GM13976 (cell line): ENCODE measurements around the gene RRP12.
"Not testable (repeated sequence)": the region's sequence is repeated elsewhere in the genome, so short reads cannot be mapped to it uniquely, and the experiment has no call there.

ENCODE experiments used
- DNase-seq: peaks from one replicate; pipeline ENCODE4 v3.0.0; 2012; ENCODE audit warnings: low spot score
- in situ Hi-C: fragments of 300-500 bp; cut with MboI; formaldehyde crosslinking; loops from one replicate; pipeline ENCODE4 v1.12.0; 2022; ENCODE audit warnings: low sequenced_read_pairs, mixed read lengths, inconsistent platforms; ENCODE audit not compliant: unreplicated experiment
- TF ChIP-seq, protein P1 (sequence below): IDR thresholded peaks from 2 replicates; pipeline ENCODE4 v1.5.1; 2012; ENCODE audit warnings: borderline replicate concordance, mild to moderate bottlenecking; ENCODE audit not compliant: insufficient read depth; ENCODE audit errors: extremely low read depth, missing control alignments, control extremely low read depth

RRP12 gene

DNA sequence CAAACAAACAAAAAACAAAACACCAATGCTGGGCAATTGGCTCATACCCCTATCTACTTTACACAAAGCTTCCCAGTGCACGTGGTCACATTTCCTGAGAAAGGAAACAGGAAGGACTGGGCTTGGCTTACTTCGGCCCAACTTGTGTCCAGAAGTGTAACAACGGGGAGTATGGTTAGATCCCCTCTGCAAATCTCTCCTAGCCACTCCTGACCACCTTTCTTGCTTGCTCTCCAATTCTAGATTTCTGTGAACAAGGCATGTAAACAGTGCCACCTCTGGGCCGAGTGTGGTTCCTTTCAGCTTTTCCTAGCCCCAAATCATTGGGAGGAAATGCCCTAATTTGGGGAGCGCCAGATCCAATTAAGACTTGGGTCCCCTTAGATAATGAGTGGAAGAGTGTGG lies 45.6 kb downstream of the RRP12 start:
- TF ChIP-seq, protein P1, sequence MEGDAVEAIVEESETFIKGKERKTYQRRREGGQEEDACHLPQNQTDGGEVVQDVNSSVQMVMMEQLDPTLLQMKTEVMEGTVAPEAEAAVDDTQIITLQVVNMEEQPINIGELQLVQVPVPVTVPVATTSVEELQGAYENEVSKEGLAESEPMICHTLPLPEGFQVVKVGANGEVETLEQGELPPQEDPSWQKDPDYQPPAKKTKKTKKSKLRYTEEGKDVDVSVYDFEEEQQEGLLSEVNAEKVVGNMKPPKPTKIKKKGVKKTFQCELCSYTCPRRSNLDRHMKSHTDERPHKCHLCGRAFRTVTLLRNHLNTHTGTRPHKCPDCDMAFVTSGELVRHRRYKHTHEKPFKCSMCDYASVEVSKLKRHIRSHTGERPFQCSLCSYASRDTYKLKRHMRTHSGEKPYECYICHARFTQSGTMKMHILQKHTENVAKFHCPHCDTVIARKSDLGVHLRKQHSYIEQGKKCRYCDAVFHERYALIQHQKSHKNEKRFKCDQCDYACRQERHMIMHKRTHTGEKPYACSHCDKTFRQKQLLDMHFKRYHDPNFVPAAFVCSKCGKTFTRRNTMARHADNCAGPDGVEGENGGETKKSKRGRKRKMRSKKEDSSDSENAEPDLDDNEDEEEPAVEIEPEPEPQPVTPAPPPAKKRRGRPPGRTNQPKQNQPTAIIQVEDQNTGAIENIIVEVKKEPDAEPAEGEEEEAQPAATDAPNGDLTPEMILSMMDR: no peak
- in situ Hi-C loops: no loop called here
- no peak for DNase-seq

DNA sequence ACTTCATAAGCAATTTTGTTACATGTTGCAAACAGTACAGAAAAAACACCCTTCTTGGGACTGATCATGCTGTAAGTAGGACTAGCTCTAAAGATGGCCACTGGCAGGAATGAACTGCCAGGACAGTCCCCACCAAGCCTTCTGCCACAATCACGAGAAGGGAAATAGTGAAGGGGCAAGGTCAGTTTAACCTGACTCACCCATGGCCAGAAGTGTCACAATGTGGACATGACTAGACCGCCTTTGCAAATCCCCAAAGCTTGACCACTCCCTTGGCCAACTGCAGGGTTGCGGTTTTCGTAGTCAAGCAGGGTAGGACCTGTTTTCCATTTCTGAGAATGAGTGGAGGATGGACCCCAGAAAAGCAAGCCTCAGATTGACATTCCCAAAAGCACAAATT lies 47.2 kb downstream of the RRP12 start:
- in situ Hi-C loops: no loop called here
- DNase-seq: no peak
- TF ChIP-seq, protein P1: no peak

DNA sequence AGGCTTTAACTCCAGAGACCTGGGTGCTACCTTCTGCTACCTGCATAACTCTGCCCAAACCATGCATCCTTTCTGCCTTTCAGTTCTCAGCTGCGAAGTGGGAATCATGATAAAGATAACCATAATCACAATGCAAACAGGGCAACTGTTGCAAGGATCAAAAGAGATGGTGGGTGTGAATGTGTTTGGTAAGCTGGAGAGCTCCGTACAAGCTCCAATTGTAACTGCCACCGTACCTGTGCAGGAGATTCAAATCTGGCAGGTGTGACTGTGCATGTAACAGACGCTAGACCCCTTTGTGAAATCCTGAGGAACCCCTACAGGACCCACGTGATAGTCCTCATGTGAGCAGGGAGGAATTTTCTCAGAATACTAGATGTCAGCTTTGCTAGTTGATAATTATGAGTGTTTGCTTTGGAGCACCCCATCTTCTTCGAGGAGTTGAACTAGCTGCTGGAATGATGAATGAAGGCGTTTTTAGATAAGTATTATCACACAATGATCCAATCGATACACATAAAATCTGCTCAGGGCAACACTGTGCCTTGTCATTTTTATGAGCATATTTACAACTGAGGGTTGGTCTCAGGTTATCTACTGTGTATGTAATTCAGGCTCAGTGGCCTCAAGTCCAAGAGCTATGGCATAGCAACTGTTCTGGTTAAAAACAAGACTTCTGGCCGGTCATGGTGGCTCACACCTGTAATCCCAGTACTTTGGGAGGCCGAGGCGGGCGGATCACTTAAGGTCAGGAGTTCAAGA lies 51.2 kb downstream of the RRP12 start:
- in situ Hi-C loops: no loop called here
- TF ChIP-seq, protein P1: no peak
- DNase-seq: no peak

DNA sequence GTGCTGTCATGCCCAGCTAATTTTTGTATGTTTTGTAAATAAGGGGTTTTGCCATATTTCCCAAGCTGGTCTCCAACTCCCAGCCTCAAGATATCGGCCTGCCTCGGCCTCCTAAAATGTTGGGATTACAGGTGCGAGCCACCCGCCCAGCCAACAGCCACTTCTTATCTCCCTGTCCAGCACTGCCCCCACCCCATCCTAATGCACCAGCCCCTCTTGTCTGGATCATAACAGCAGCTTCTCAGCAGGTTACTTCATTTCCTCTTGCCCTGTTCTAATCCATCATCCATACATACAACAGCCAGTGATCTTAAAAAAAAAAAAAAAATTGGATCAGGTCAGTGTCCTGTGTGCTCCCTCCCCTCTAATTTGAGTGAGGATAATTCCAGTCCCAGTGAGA lies 53.8 kb downstream of the RRP12 start:
- DNase-seq: no peak
- TF ChIP-seq, protein P1: no peak
- in situ Hi-C loops: no loop called here

DNA sequence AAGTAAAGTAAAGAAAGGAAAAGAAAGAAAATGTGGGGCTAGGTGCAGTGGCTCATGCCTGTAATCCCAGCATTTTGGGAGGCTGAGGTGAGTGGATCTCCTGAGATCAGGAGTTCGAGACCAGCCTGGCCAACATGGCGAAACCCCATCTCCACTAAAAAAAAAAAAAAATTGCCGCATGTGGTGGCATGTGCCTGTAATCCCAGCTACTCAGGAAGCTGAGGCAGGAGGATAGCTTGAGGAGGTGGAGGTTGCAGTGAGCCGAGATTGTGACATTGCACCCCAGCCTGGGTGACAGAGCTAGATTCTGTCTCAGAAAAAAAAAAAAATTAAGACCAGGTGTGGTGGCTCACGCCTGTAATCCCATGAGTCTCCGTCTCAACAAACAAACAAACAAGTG lies 57.5 kb downstream of the RRP12 start:
- DNase-seq: not testable (repeated sequence)

DNA sequence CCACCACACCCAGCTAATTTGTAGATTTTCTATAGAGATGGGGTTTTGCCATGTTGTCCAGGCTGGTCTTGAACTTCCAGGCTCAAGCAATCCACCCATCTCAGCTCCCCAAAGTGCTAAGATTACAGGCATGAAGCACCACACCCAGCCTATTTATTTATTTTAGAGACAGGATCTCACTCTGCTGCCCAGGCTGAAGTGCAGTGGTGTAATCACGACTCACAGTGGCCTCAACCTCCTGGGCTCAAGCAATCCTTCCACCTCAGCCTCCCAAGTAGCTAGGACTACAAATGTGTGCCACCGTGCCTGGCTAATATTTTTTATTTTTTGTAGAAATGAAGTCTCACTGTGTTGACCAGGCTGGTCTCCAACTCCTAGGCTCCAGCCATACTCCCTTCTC lies 59.7 kb downstream of the RRP12 start:
- no peak for DNase-seq
- in situ Hi-C loops: no loop called here
- TF ChIP-seq, protein P1: no peak

More for the DNA sequence above, 57.5 kb downstream of the RRP12 start:
- in situ Hi-C loops: not testable (repeated sequence)

DNA sequence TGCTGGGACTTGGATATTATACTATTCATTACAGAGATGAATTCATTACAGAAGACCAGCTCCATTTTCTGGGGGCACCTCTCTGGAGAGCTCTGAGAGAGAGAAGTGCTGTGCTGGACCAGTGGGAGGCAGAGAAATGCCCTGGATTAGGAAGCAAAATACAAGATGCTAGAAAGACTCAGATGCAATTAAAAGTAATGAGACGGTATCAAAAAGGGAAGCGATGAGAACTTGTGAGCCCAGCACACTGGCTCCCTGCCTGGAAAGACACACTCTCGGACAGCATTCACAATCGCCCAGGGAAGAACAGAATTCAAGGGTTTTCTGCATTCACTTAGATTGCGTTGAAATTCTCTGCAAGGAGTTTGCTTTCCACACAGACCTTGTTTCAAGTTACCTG lies 63.1 kb downstream of the RRP12 start:
- DNase-seq: no peak
- TF ChIP-seq, protein P1: no peak
- in situ Hi-C loops: no loop called here
